Measurements from ENCODE around the gene PPP2R2C.

PPP2R2C gene

DNA sequence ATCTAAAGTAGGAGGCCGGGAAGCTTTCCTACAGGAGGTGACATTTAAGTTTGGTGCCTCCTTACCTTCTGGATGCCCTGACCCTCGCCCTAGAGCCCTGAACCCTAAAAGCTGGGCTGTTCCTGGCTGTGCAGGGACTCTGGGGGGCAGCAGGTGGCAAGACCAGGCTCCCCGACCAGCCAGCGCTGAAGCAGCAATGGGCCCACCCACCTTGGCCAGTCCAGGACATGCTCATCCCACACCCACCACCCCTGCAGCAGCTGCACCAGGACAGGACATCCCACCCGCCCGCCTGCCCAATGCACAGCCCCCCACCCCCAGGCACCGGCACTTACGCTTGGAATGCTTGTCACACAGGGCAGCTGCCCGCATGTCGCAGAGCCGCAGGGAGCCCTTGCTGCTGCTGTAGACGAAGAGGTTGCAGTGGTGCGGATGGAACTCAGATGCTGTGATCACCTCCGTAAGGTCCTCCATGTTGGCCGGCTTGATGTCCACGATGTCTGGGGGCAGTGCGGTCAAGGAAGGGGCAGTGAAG, 124.8 kb downstream of the PPP2R2C start:
- DNase-seq (ENCODE audit: low read depth, low spot score): no peak

DNA sequence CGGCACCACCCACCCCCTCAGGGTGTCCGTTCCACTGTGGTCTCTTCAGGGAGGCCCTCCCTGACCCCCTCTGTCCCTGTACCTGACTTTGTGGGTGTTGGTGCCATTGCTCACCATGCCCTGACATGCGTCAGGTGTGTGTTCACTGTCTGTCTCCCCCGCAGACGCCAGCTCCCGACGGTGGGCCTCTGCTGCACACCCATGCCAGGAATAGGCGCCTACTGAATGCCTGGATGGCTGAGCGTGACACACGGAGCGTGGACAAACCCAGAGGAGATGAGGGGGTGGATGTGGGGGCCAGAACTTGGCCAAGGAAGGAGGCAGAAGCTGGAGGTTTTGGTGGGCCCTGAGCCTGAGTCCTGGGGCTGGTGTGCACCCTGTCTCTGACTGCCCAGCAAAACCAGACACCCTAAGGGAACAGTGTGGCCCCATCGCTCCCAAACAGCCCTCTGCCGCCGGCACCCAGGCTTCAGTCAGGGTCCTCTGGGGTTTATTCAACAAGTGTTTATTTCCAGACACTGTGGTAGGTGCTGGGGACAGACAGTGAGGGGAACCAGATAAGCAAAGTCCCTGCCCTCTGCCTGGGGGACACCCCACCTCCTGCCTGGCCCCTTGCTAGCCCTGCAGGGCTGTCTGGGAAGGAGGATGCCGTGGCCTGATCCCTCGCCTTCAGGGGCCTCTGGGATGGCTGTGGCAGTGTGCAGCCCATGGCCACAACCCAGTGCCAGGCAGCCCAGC, 125.9 kb downstream of the PPP2R2C start:
- no peak for DNase-seq (ENCODE audit: low read depth, low spot score)

DNA sequence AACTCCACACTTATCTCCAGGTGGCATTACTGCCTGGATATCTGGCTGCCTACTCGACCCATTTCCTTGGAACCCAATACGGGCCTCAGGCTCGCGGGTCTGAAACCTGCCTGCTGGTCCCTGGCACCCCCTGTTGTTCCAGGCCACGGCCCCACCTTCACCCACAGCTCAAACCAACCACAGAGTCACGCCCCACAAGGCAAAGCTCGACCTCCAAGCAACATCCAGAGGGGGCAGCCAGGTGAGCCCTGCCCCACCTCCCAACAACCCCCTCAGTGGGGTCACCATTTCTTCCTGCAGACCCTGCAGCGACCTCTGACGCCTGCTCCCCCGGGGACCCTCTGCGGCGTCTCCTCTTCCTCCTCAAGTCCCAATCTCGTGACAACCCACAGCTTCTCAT, 126.5 kb downstream of the PPP2R2C start:
- no peak for DNase-seq (ENCODE audit: low read depth, low spot score)

DNA sequence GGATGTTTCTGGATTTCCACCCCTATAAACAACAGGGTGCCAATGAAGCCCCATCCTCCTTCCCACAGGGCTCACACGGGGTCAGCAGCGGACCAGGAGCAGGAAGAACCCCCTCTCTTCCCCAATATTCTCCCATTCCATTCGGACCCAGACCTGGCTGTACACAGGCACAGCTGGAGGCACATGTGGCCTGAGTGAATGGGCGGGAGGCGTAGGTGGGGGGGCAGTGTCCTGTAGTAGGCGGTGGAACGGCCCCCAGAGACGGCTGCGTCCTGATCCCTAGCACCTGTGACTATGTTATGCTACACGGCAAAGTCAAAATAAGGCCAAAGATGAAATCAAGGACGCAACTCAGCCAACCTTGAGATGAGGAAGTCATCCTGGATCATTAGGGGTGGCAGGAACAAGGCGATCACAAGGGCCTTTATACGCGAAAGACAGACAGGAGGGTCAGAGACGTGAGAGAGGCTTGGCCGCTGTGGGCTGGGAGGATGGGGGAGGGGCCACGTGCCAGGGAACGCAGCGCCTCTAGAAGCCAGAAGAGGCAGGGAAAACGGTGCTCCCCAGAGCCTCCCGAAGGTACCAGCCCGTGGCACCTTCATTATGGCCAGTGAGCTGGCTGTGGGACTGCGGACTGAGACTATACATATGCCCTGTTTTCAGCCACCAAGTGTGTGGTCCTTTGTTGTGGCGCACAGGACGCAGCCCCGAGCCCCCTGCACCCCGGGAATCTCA, 127.2 kb downstream of the PPP2R2C start:
- DNase-seq (ENCODE audit: low read depth, low spot score): no peak

DNA sequence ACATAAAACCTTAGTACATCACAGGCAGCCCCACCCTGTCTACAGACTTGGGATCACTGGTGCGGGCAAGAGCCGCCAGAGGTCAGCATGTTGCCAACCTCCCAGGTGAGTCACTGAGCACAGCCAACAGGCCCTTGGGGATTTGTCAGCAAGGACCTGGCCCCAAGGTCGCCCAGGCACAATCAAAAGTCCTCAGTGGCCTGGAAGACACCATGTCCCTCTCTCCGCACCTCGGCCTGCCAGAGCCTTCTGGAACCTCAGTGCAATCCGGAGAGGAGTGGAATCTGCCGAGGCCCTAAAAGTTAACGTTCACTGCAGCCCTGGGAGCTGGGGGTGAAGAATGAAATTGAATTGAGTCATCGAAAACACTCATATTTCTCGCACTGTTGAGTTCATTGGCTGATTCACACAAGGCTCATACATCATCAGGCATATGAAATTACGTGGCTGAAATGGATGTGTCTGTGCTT, 128.4 kb downstream of the PPP2R2C start:
- no peak for DNase-seq (ENCODE audit: low read depth, low spot score)

DNA sequence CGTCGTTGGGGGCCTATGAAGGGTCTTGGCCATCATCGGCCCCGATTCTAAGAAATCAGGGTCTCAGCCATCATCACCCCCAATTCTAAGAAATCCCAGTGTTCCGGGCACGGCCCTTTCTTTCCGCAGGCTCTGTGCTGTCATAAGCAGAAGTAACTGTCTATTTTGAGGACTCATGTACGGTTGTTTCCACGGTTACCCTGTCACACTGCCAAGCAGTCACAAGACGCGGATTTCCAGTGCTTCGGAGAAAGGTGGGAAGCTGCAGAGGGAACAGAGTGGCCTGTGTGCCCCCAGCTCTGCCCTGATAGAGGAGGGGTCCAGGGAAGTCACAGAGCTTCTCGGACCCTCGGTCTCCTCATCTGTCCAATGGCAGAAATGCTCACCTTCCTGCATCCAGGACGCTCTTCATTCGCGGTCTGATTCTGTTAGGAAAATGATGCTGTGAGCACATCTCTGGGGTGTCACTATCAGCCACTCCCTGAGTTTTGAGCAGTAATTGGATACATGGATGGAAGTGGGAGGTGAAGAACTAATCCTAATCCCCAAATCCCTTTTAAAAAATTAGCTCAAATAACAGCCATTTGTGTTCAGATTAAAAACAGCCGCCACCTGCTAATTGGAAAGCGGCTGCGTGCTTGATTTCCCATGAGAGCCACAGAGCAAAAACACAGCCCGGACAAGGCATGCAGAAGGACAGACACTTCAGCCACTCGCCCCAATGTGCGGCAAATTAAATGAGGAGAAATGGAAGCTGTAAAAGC, 129.7 kb downstream of the PPP2R2C start:
- DNase-seq (ENCODE audit: low read depth, low spot score): no peak

DNA sequence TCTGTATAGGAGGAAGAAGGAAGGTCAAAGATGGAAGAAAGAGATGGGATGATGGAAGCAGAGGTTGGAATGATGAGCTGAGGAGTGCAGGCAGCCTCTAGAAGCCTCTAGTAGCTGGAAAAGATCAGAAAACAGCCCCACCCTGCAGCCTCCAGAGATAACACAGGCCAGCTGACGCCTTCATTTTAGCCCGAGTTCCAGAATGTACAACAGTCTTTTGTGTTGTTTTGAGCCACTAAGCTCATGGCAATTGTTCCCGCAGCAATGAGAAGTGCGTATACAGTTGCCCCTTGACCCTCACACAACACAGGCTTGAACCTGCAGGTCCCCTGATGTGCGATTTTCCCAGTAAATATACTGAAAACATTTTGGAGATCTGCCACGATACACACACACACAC, 130.7 kb downstream of the PPP2R2C start:
- no peak for DNase-seq (ENCODE audit: low read depth, low spot score)

DNA sequence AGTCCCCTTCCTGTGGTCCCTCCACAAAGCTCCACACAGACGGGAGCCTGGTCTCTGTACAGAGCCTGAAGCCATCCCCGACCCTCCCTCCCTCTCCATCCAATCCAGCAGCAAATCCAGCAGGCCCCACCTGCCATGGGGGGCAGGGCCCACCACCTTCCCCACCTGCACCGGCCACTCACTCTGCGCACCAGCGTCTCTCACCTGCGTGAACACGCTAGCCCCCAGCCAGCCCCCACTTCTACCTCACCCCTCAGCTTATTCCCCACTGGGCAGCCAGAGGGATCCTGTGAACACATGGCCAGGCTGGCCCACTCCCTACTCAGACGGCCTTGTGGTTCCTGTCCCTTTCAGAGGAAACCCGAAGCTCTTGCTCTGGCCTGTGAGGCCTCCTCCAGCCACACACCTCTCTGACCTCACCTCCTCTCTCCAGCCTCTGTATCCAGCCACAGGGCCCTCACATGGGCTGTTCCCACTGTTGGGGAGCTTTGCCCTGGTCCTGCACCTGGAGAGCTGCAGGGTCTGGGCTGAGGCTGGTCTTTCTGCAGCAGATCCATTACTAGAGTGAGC, 131.9 kb downstream of the PPP2R2C start:
- no peak for DNase-seq (ENCODE audit: low read depth, low spot score)

DNA sequence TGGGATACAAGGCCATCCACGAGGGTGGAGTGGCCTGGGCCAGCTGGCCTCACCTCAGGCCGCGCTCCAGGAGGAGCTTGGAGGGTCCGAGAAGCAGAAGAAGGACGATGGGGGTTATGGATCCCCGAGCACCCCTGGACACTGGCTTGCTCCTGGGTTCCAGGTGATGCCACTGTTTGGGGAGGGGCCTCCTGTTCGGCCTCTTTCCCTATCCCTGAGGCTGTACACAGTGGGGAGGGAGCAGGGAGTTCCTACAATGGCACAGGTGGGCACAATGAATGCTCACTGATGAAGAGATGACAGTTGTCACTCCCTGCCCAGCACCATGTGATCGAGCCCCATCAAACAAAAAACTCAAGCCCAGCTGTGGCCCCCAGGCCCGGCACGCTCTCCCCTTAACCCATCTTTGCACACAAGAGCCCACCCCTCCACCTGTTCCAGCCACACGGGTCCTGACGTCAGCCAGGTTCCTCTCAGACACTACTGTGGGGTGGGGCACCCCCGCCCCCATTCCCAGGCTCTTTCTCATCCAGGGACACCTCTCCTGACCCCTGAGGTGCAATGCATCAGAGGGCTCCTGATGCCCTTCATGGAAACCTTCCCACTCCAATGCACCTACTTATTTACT, 132.5 kb downstream of the PPP2R2C start:
- no peak for DNase-seq (ENCODE audit: low read depth, low spot score)

DNA sequence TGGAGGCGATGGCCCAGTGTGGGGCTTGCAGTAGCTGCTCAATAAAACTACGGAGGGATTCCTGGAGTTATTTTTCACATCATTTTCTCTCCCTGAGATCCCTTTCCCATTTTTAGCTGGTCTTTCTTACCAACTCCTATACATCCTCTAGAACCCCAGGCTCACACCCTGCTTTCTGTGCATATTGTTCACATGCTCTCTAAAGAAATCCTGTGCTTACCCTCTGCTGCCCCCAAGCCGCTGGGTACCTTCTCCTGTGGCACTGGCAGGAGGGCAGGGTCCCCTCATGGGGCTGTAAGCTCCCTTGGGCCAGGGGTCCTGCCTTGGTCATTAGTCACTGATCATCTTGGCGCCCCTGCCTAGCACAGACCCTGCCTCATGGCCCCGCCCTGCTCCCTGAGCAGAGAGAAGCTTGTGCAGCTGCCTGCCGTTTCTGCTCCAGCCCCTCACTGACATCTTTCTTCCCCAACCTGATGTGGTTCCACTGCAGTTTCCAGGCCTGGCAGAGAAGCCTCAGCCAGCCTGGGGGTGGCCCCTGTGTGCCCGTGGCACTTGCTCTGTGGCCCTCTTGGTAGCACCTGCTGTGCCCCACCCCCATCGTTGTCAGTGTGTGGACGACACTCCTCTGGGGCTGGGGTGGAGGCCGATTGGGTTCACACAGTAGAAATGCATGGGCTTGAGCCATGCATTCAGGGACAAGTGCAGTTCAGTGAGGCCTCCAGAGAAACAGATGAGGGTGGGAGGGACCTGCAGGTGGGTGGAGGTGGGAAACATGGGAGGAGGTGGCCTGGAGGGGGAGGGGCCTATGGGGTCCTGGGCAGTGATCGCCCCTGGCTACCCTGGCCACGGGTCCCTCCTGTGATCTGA, 133.2 kb downstream of the PPP2R2C start:
- no peak for DNase-seq (ENCODE audit: low read depth, low spot score)

DNA sequence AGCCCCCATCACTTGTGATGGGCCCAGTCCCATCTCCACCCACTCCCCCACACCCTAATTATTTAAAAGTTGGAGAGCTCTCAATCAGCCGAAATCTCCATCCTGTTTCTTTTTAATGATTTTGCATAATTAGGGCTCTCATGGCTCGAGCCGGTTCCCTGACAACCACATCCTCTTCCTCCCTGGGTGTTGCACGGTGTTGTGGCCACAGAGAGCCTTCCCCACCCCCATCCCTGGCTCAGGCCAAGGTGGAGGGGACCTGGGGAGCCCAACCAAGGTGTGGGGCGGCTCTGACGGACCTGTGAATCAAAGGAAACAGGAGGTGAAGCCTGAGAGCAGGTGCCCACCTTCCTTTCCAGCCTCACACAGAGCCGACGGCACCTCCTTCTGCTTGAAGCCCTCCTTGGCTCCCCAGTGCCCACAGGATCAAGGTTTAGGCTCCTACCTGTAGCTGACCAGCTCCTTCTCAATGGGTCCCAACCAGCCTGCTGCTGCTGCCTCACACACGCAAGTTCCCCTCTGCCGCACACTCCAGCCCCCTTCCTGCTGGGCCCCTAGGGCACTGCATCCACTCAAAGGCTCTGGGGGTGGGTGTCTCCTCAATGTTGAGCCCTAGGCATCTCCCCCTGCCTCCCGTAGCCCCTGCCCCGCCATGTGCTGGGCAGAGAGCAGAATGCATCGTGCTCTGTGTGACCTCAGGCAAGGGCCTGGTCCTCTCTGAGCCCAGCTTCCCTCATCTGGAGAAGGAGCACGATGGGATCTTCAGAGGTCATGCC, 134.1 kb downstream of the PPP2R2C start:
- DNase-seq (ENCODE audit: low read depth, low spot score): no peak

DNA sequence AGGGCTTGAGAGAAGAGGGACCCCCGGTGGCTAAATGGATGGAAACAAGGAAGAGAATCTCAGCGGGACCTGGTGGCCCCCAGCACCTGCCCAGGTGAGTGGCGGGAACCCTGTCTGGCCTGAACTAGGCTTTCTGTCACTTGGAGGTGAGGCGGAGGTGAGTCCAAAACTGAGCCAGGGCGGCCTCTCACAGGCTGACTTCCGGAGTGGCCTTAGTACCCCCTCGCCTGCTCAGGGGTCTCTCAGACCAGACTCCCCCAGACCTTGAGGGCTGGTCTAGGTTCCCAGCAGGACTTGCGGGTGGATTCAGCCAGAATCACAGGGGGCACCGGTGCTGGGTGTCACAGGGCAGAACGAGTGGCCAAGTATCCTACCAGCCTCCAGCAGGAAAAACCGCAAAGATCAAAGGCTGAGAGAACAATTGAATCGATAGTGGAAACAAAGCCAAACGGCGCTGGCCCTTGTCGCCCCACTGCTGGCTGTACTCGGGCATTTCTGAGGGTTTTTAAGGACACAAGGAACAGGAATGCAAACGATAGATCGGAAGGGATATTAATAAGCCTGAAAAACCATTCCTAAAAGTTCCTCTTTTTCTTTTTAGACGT, 135.0 kb downstream of the PPP2R2C start:
- no peak for DNase-seq (ENCODE audit: low read depth, low spot score)

DNA sequence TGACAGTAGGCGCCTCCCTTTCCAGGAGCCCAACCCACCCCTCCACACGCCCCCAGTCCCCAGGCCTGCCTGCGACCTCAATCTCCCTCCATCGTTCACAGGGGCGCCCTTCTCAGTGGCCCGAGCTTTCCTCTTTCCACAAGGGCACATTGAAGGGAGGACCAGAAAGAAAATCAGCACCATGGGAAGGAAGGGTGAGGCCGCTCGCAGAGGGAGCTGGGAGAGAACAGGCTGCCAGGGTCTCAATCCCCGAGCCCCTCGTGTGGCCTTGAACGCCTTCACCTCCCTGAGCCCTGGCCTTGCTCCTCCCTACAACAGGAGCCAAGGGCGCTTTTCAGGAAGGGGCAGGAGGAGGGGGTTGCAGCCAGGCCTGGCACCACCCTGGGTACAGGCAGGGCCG, 136.2 kb downstream of the PPP2R2C start:
- no peak for DNase-seq (ENCODE audit: low read depth, low spot score)

DNA sequence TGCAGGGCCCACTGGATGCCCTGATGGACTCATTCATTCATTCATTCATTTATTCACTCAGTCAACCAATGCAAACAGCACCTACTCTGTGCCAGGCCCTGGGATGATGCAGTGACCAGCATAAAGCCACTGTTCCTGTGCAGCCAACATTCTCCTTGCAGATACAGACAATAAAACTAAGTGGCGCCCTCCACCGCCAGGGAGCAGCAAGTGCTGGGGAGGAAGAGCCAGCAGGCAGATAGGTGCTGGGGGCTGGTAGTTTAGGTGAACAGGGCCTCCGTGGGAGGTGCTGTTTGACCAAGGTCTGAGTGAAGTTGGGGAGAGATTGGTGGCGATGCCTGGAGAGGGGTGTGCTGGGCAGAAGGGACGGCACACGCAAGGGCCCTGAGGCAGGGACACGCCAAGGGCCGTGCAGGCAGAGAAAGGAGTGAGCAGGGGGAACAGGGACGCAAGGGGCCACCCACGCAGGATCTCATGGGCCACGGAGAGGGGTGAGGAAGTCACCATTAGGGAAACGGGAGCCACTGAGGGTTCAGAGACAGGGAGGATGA, 137.3 kb downstream of the PPP2R2C start:
- DNase-seq (ENCODE audit: low read depth, low spot score): no peak

DNA sequence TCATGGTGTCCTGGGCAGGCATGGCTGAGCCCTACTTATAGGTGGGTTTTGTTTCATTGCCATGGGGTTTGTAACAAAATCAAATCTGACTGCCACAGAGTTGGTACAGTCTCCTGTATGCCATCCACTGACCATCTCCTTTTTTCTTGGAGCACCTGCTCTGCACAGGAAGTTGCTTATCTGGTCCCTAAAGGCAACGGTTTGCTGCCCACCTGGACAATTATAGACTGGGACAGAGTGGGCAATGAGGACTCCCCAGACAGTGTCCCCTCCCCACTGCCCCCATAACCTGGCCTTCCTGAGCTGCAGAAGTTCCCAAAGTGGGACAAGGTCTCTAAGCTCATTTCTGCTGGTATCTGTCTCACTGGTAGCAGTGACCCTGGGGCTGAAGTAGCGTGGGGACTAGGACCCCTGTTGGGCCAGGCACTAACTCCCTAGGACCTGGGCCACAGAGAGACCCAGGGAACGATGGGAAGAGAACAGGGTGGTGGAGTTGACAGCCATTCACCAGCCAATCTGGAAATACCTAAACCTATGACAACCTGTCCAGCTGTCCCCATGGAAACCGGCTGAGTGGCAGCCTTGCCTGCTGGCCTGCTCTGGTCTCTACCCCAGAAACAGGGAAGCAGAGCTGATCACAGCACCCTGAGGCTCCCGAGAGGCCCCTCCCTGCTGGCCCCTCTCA, 138.1 kb downstream of the PPP2R2C start:
- DNase-seq (ENCODE audit: low read depth, low spot score): no peak

DNA sequence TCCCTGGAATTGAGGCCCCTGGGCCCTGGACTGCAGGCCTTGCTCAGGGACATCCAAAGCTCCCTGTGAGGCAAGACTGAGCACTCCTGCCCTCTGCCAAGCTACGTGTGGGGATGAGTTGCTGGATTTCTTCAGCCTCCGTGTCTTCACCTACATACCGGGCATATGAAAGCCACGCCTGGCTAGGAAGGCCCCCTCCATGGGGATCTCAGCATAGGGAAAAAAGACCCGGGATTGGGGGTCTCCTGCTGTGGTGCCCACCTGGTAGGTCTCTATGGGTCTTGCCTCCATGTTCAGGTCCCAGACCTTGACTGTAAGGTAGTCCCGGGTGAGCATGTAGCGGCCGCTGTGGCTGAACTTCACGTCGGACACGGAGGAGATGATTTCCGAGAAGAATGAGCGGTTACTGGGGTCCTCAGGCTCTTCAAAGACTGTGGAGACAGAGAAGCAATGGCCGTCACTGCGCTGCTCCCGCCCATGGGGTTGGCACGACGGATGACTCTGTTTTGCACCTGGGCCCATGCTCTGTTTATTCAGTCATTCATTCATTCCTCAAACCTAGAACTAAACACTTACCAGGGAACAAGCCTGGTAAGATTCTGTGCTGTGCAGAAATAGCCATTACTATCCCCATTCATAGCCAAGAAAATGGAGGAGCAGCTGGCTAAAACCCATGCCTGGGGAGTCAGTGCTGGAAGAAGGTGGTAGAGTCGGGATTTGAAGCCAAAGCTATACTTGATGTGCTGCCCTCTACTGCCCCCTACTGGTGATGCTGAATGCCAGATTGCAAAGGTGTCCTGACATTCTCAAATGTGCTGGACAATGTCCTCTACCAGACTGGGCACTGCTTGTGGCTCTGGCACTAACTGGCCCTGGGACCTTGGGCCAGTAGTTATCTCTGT, 138.9 kb downstream of the PPP2R2C start:
- DNase-seq (ENCODE audit: low read depth, low spot score): no peak

DNA sequence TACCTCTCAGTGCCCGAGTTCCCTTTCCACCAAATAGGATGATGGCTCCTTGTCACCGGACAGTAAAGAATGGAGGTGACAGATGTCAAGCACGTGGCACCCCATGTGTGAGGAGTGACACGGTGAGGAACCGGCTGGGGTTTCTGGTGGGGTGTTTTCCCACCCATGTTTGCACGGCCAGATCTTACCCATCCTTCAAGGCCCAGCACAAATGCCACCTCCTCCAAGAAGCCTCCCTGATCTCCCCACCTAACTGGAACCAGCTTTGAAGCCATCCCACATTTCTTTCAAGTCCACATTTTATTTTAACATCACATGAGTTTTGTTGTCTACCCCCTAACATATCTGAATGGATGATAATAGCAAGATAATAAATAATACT, 139.8 kb downstream of the PPP2R2C start:
- no peak for DNase-seq (ENCODE audit: low read depth, low spot score)
